Ishikawa (cell line): Measurements from ENCODE around the gene CREBL2.

Experiments used
- CEBPB ChIP-seq: IDR thresholded peaks from 2 replicates; pipeline ENCODE4 v1.6.1; 2012
- CREB1 ChIP-seq: IDR thresholded peaks from 2 replicates; pipeline ENCODE4 v1.6.1; 2012; ENCODE audit warnings: low read depth
- EGR1 ChIP-seq: IDR thresholded peaks from 2 replicates; pipeline ENCODE4 v1.6.1; 2012
- EP300 ChIP-seq: IDR thresholded peaks from 2 replicates; pipeline ENCODE4 v1.6.1; 2012; ENCODE audit warnings: borderline replicate concordance
- NFIC ChIP-seq: IDR thresholded peaks from 2 replicates; pipeline ENCODE4 v1.6.1; 2012
- RAD21 ChIP-seq: IDR thresholded peaks from 2 replicates; pipeline ENCODE4 v1.6.1; 2012; ENCODE audit warnings: low read depth
- TAF1 ChIP-seq: IDR thresholded peaks from 2 replicates; pipeline ENCODE4 v1.6.1; 2012; ENCODE audit warnings: low read depth, mild to moderate bottlenecking
- TCF12 ChIP-seq: IDR thresholded peaks from 2 replicates; pipeline ENCODE4 v1.6.1; 2012; ENCODE audit warnings: low read depth
- YY1 ChIP-seq: IDR thresholded peaks from 2 replicates; pipeline ENCODE4 v1.6.1; 2012; ENCODE audit warnings: low read depth
- ZBTB7A ChIP-seq: IDR thresholded peaks from 2 replicates; pipeline ENCODE4 v1.6.1; 2012; ENCODE audit warnings: low read depth
- TF ChIP-seq, protein P1 (sequence below): IDR thresholded peaks from 2 replicates; pipeline ENCODE4 v1.6.1; 2012
- TF ChIP-seq, protein P2 (sequence below): IDR thresholded peaks from 2 replicates; pipeline ENCODE4 v1.6.1; 2012; ENCODE audit warnings: low read depth, mild to moderate bottlenecking

DNA sequence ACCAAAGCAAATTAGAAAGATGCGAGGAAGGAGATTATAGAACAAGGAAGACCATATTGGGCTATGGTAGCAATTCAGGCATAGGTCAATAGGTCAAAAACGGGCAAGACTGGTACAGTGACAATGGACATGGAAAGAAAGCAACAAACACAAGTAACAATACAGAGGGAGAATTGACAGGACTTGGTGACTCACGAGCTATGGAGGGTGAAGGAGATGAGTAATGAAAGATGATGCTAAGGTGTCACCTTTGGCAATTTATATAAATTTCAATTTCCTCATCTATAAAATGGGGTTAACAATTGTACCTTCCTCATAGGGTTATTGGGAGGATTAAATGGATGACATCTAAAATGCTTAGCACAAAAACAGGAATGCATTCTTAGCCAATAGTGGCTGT lies 33.9 kb upstream of the CREBL2 start:
- TF ChIP-seq NFIC (no peak), CEBPB (no peak), CREB1 (no peak), RAD21 (no peak), TCF12 (no peak), EP300 (no peak), ZBTB7A (no peak), YY1 (no peak), TAF1 (no peak), EGR1 (no peak)
- TF ChIP-seq, protein P1, sequence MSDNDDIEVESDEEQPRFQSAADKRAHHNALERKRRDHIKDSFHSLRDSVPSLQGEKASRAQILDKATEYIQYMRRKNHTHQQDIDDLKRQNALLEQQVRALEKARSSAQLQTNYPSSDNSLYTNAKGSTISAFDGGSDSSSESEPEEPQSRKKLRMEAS = no peak
- TF ChIP-seq, protein P2, sequence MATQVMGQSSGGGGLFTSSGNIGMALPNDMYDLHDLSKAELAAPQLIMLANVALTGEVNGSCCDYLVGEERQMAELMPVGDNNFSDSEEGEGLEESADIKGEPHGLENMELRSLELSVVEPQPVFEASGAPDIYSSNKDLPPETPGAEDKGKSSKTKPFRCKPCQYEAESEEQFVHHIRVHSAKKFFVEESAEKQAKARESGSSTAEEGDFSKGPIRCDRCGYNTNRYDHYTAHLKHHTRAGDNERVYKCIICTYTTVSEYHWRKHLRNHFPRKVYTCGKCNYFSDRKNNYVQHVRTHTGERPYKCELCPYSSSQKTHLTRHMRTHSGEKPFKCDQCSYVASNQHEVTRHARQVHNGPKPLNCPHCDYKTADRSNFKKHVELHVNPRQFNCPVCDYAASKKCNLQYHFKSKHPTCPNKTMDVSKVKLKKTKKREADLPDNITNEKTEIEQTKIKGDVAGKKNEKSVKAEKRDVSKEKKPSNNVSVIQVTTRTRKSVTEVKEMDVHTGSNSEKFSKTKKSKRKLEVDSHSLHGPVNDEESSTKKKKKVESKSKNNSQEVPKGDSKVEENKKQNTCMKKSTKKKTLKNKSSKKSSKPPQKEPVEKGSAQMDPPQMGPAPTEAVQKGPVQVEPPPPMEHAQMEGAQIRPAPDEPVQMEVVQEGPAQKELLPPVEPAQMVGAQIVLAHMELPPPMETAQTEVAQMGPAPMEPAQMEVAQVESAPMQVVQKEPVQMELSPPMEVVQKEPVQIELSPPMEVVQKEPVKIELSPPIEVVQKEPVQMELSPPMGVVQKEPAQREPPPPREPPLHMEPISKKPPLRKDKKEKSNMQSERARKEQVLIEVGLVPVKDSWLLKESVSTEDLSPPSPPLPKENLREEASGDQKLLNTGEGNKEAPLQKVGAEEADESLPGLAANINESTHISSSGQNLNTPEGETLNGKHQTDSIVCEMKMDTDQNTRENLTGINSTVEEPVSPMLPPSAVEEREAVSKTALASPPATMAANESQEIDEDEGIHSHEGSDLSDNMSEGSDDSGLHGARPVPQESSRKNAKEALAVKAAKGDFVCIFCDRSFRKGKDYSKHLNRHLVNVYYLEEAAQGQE = no peak
